AG09319 (cell line): Measurements from ENCODE around the gene GLTP.

Experiments used
- DNase-seq: peaks from one replicate; pipeline ENCODE4 v3.0.0-alpha.2; 2010; ENCODE audit warnings: low read depth; ENCODE audit errors: extremely low read depth
- TF ChIP-seq, protein P1 (sequence below): IDR thresholded peaks from 2 replicates; pipeline ENCODE4 v1.5.1; 2011; ENCODE audit warnings: low read depth, mild to moderate bottlenecking, inconsistent platforms, low read length, moderate library complexity

GLTP gene

DNA sequence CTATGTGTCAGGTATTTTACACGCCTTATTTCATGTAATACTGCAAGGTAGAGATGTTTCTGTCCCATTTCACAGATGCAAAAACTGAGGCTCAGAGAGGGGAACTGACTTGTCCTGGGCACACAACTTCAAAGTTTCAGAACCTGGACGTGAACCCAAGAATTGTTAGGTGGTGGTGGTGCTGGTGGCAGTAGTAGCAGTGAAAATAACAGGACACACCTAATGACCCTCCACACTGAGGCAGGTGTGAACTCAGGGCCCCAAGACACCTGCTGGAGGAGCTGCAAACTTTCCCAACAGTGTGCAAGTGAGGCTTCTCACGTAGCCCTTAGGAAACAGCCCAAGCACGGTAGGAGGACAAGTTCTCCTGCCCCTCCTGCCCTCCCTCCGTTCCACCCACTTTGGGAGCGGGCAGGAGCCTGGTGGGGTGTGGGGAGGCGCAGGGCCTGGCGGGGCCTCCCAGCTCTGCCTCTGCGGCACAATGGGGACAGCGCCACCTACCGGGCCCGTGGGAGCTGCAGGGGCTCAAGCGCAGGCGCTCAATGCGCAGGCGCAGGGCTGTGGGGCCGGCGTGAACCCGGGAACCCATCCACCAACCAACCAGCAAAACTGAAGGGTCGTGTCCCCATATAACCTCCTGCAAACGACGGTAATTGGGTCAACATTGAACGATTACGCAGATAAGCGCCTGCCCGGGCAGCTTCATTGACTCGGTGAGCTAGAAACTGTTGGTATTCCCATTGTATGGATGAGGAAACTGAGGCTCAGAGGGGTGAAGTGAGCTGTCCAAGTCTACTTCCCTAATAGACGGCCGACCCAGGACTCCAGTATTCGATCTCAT is 35.1 kb downstream of the GLTP start:
- TF ChIP-seq, protein P1, sequence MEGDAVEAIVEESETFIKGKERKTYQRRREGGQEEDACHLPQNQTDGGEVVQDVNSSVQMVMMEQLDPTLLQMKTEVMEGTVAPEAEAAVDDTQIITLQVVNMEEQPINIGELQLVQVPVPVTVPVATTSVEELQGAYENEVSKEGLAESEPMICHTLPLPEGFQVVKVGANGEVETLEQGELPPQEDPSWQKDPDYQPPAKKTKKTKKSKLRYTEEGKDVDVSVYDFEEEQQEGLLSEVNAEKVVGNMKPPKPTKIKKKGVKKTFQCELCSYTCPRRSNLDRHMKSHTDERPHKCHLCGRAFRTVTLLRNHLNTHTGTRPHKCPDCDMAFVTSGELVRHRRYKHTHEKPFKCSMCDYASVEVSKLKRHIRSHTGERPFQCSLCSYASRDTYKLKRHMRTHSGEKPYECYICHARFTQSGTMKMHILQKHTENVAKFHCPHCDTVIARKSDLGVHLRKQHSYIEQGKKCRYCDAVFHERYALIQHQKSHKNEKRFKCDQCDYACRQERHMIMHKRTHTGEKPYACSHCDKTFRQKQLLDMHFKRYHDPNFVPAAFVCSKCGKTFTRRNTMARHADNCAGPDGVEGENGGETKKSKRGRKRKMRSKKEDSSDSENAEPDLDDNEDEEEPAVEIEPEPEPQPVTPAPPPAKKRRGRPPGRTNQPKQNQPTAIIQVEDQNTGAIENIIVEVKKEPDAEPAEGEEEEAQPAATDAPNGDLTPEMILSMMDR = peak; percentile 96

GRCh38 chr12:109844091-109844490 is 36.2 kb downstream of the GLTP start:
- no peak for DNase-seq
- TF ChIP-seq, protein P1 = no peak

More for the DNA sequence above, 35.1 kb downstream of the GLTP start:
- DNase-seq = no peak

- TF ChIP-seq, protein P1 = no peak
- no peak for DNase-seq
These were observed 38.3 kb downstream of the GLTP start for GRCh38 chr12:109842021-109842420.

- no peak for DNase-seq
These were observed 39.0 kb downstream of the GLTP start for GRCh38 chr12:109841356-109841755.

DNA sequence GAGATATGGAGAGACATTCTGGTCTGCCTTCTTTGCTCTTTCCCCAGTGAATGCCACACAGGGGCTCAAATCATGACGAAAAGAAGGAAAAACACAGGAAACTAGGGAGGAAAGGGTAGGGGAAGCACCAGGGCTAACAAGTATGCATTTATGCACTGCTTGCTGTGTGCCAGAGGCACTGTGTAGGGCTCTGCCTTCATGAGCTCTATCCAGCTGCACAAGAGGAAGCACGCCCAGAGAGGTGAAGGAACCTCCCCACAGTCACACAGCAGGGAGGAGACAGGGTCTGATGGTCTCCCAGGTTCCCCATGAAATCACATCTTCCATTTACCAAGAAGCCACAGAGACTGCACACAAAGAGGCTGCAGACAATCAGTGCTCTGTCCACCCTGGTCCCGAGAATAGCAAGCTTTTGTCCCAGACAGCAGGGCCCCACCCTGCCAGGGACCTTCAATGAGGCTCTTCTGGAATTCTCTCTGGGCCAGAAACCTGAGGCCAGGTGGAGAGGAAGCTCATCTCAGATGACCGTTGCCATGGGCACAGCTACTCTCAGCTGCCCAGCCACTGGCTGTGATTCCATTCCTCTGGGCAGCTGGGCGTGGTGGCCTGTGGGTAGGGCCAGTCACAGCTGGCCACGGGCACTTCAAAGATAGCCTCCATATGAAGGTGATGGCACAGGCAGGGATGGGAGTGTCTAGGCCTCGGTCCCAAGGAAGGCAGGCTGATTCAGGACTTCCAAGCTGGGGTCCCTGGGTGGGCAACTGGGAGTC is 39.9 kb downstream of the GLTP start:
- TF ChIP-seq, protein P1 = no peak
- no peak for DNase-seq

More at GRCh38 chr12:109841356-109841755, 39.0 kb downstream of the GLTP start:
- TF ChIP-seq, protein P1 = no peak

DNA sequence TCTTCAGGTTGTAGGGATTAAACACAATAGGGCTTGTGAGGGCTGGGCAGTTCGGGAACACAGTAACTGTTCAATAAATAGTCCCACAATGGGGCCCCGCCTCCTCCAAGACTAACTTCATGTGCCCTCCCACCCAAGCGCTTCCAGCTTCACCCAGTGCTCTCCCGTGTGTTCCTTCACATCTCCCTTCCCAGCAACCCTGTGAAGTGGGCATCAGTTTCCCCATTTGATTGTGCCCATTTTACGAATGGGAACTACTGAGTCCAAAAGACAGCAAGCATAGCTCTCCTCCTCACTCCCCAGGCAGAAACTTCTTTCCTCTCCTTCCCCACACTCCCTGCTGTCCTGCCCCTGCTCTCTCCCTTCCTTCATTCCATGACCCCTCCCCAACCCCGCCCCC is 40.9 kb downstream of the GLTP start:
- DNase-seq = no peak
- TF ChIP-seq, protein P1 = no peak

- TF ChIP-seq, protein P1 = no peak
- no peak for DNase-seq
These were observed 43.4 kb downstream of the GLTP start for GRCh38 chr12:109836916-109837315.
